B cell (primary cell): Measurements from ENCODE around the gene HMGN4. TPM values are rescaled to one million over a fixed set of nuclear protein-coding genes. Genes with fewer than 3 reads are reported as not detected.

Experiments
- ATAC-seq: fragments of 200-7000 bp; cut with Tn5 transposase; one replicate; pipeline ENCODE4 v1.10.0; 2021; ENCODE audit warnings: low read depth, mild to moderate bottlenecking, moderate number of reproducible peaks, moderate library complexity
- CTCF ChIA-PET: fragments of 350-600 bp; sonication (Branson Sonifier 250); formaldehyde crosslinking; loops from one replicate; lab custom pipeline; 2021; ENCODE audit warnings: antibody characterized with exemption, inconsistent platforms; lab: Charles Lee
- POLR2A ChIA-PET: fragments of 350-600 bp; sonication (Branson Sonifier 250); formaldehyde crosslinking; loops from one replicate; lab custom pipeline; 2021; ENCODE audit warnings: antibody characterized with exemption; lab: Charles Lee
- DNase-seq: peaks from one replicate; pipeline ENCODE4 v3.0.0; 2013
- H2AFZ ChIP-seq: 2 replicates; pipeline ENCODE4 v1.6.1; 2012; ENCODE audit warnings: mild to moderate bottlenecking, low read depth, low read length; ENCODE audit not compliant: insufficient read depth, poor library complexity, severe bottlenecking
- H3K27ac ChIP-seq, 2 donors: 1 replicate in 1 of 2; 2 replicates in 1 of 2; pipeline ENCODE4 v1.5.1; 2012 to 2013; ENCODE audit warnings: low read length in 2 of 2, mild to moderate bottlenecking in 2 of 2, moderate library complexity in 1 of 2
- H3K27me3 ChIP-seq, 4 experiments: fragments of 200-600 bp in 1 of 4; sonication (generic) in 1 of 4; replicated peaks in 1 of 4; 1 replicate in 2 of 4; 2 replicates in 2 of 4; pipeline versions ENCODE4 v1.6.1 to v1.7.0; 2013 to 2016; ENCODE audit warnings: low read length in 3 of 4, mild to moderate bottlenecking in 2 of 4, mixed read lengths in 1 of 4, moderate library complexity in 1 of 4; ENCODE audit not compliant: insufficient read depth in 4 of 4, control insufficient read depth in 3 of 4; ENCODE audit errors: control extremely low read depth in 1 of 4
- H3K36me3 ChIP-seq, 2 experiments: replicated peaks in 1 of 2; 1 replicate in 1 of 2; 2 replicates in 1 of 2; pipeline versions ENCODE4 v1.6.1 to v1.7.1; 2013; ENCODE audit warnings: low read length in 1 of 2; ENCODE audit not compliant: insufficient read depth in 2 of 2, control insufficient read depth in 1 of 2; ENCODE audit errors: control extremely low read depth in 1 of 2, extremely low read depth in 1 of 2
- H3K4me1 ChIP-seq, 2 donors: fragments of 200-600 bp in 1 of 2; sonication (generic) in 1 of 2; 1 replicate in 1 of 2; 2 replicates in 1 of 2; pipeline versions ENCODE4 v1.5.1 to v1.6.1; 2013 to 2017; ENCODE audit warnings: low read length in 2 of 2; ENCODE audit not compliant: control insufficient read depth in 2 of 2, insufficient read depth in 2 of 2
- H3K4me2 ChIP-seq: replicated peaks from 2 replicates; pipeline ENCODE3; 2012; ENCODE audit warnings: mild to moderate bottlenecking, low read depth, low read length; ENCODE audit not compliant: poor library complexity, severe bottlenecking
- H3K4me3 ChIP-seq, 5 experiments: fragments of 200-600 bp in 1 of 5; sonication (generic) in 1 of 5; 1 replicate in 3 of 5; 2 replicates in 2 of 5; pipeline versions ENCODE4 v1.5.1 to v1.7.0; 2011 to 2016; ENCODE audit warnings: low read length in 4 of 5, mild to moderate bottlenecking in 4 of 5, low read depth in 2 of 5, control low read depth in 1 of 5, moderate library complexity in 1 of 5; ENCODE audit not compliant: insufficient read depth in 1 of 5; ENCODE audit errors: control extremely low read depth in 1 of 5, extremely low read depth in 1 of 5
- H3K79me2 ChIP-seq: fragments of 200-600 bp; sonication (generic); one replicate; pipeline ENCODE4 v1.6.0; 2016; ENCODE audit warnings: low read length; ENCODE audit not compliant: control insufficient read depth, insufficient read depth
- H3K9ac ChIP-seq: fragments of 200-600 bp; sonication (generic); 2 replicates; pipeline ENCODE4 v1.6.1; 2017; ENCODE audit warnings: mild to moderate bottlenecking, low read length, moderate library complexity
- H3K9me3 ChIP-seq, 3 donors: one replicate each; pipeline versions ENCODE4 v1.6.1 to v1.7.1; 2013; ENCODE audit warnings: low read length in 2 of 3; ENCODE audit not compliant: control insufficient read depth in 2 of 3, insufficient read depth in 1 of 3; ENCODE audit errors: control extremely low read depth in 1 of 3
- H4K20me1 ChIP-seq: 2 replicates; pipeline ENCODE4 v1.6.0; 2012; ENCODE audit warnings: mild to moderate bottlenecking, low read length; ENCODE audit not compliant: insufficient read depth, control insufficient read depth, poor library complexity, severe bottlenecking
- H3K27ac Mint-ChIP-seq: one replicate; pipeline ENCODE4 v1.8.0; 2021; ENCODE audit warnings: mixed read lengths
- H3K27me3 Mint-ChIP-seq: one replicate; pipeline ENCODE4 v1.8.0; 2021; ENCODE audit warnings: mixed read lengths
- H3K4me1 Mint-ChIP-seq: one replicate; pipeline ENCODE4 v1.8.0; 2021; ENCODE audit warnings: mixed read lengths
- H3K4me3 Mint-ChIP-seq: one replicate; pipeline ENCODE4 v1.8.0; 2021; ENCODE audit warnings: mixed read lengths
- H3K9me3 Mint-ChIP-seq: one replicate; pipeline ENCODE4 v1.8.0; 2022; ENCODE audit warnings: mixed read lengths; ENCODE audit not compliant: insufficient read depth
- EZH2 ChIP-seq: IDR thresholded peaks from 2 replicates; pipeline ENCODE4 v1.6.1; 2012; ENCODE audit warnings: borderline replicate concordance, low read depth, mild to moderate bottlenecking, moderate library complexity, low read length; ENCODE audit not compliant: insufficient read depth, poor library complexity, severe bottlenecking
- WGBS: methylation state at CpG from one replicate; pipeline ENCODE4 v1.1.5; 2013; ENCODE audit warnings: missing lambda C conversion rate; ENCODE audit not compliant: insufficient coverage; 5-methylcytosine and 5-hydroxymethylcytosine counted together
- intact Hi-C: fragments of 100-400 bp; cut with micrococcal nuclease; formaldehyde crosslinking; loops from one replicate; pipeline ENCODE4 v1.10.0; 2022
- polyA plus RNA-seq: library from polyadenylated mRNA; depleted of rRNA; stranded (reverse); fragments of >200 nt; gene quantifications from 2 replicates; pipeline ENCODE4 v1.2.3, GENCODE V29; 2012
- total RNA-seq, 2 donors: library from RNA; stranded (reverse); fragments of 120-200 nt in 1 of 2; gene quantifications; 1 replicate in 1 of 2; 2 replicates in 1 of 2; pipeline versions ENCODE4 v1.2.3 to v1.2.4, GENCODE V29; 2013 to 2022
- TF ChIP-seq, protein P1 (sequence below): fragments of 200-600 bp; IDR thresholded peaks from one replicate; pipeline ENCODE4 v1.8.0; 2022; ENCODE audit warnings: antibody characterized with exemption, mild to moderate bottlenecking

The HMGN4 gene
- total and polyA plus RNA-seq, 2 donors (not counting 1 experiment from before 2014, with no cell fraction given) = 37.7 to 81.1 TPM

GRCh38 chr6:26489996-26490964 lies 47.9 kb upstream of the HMGN4 start:
- TF ChIP-seq, protein P1, sequence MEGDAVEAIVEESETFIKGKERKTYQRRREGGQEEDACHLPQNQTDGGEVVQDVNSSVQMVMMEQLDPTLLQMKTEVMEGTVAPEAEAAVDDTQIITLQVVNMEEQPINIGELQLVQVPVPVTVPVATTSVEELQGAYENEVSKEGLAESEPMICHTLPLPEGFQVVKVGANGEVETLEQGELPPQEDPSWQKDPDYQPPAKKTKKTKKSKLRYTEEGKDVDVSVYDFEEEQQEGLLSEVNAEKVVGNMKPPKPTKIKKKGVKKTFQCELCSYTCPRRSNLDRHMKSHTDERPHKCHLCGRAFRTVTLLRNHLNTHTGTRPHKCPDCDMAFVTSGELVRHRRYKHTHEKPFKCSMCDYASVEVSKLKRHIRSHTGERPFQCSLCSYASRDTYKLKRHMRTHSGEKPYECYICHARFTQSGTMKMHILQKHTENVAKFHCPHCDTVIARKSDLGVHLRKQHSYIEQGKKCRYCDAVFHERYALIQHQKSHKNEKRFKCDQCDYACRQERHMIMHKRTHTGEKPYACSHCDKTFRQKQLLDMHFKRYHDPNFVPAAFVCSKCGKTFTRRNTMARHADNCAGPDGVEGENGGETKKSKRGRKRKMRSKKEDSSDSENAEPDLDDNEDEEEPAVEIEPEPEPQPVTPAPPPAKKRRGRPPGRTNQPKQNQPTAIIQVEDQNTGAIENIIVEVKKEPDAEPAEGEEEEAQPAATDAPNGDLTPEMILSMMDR = no peak
- TF ChIP-seq EZH2 = no peak
- intact Hi-C loops = no loop called here
- Histone ChIP-seq H3K27ac (no peak overlapping the region), H3K79me2 (no peaks in the 10 kb centered on the region), H3K4me2 (no peak overlapping the region), H2AFZ (no peak overlapping the region), H4K20me1 (no peaks in the 10 kb centered on the region), H3K36me3 (no peaks in the 10 kb centered on the region), H3K9ac (no peak overlapping the region), H3K4me1 (no peaks in the 10 kb centered on the region), H3K9me3 (peaks cover 0 to 7% (median 0%) of the 10 kb centered on the region in 3 donors), H3K4me3 (no peak overlapping the region), H3K27me3 (no peaks in the 10 kb centered on the region)
- no peaks in the 10 kb centered on the region for H3K27me3 Mint-ChIP-seq
- POLR2A ChIA-PET = no interaction called here
- H3K27ac Mint-ChIP-seq = no peak overlapping the region
- 81% methylated on average over 4 of the region's 8 CpGs for WGBS
- H3K4me1 Mint-ChIP-seq = no peaks in the 10 kb centered on the region
- no peak overlapping the region for H3K4me3 Mint-ChIP-seq
- peaks cover 13% of the 10 kb centered on the region for H3K9me3 Mint-ChIP-seq
- CTCF ChIA-PET = no interaction called here
- DNase-seq (no peak), ATAC-seq (no peak)

GRCh38 chr6:26491604-26492003 lies 46.6 kb upstream of the HMGN4 start:
- Histone ChIP-seq H2AFZ (no peak overlapping the region), H3K9ac (no peak overlapping the region), H3K27me3 (no peaks in the 10 kb centered on the region), H4K20me1 (no peaks in the 10 kb centered on the region), H3K4me3 (no peak overlapping the region), H3K4me1 (no peaks in the 10 kb centered on the region), H3K36me3 (no peaks in the 10 kb centered on the region), H3K79me2 (no peaks in the 10 kb centered on the region), H3K4me2 (no peak overlapping the region), H3K9me3 (peaks cover 0 to 7% (median 0%) of the 10 kb centered on the region in 3 donors), H3K27ac (no peak overlapping the region)
- ATAC-seq = no peak
- CTCF ChIA-PET = no interaction called here
- TF ChIP-seq, protein P1 = no peak
- TF ChIP-seq EZH2 = no peak
- H3K4me1 Mint-ChIP-seq = no peaks in the 10 kb centered on the region
- no peaks in the 10 kb centered on the region for H3K27me3 Mint-ChIP-seq
- DNase-seq = no peak
- no peak overlapping the region for H3K4me3 Mint-ChIP-seq
- POLR2A ChIA-PET = no interaction called here
- H3K9me3 Mint-ChIP-seq = peaks cover 13% of the 10 kb centered on the region
- WGBS = 100% methylated on average over 3 of the region's 5 CpGs
- H3K27ac Mint-ChIP-seq = no peak overlapping the region
- intact Hi-C loops = no loop called here
